ENCODE results near the gene ATP6V0A1.

Gene ATP6V0A1

DNA sequence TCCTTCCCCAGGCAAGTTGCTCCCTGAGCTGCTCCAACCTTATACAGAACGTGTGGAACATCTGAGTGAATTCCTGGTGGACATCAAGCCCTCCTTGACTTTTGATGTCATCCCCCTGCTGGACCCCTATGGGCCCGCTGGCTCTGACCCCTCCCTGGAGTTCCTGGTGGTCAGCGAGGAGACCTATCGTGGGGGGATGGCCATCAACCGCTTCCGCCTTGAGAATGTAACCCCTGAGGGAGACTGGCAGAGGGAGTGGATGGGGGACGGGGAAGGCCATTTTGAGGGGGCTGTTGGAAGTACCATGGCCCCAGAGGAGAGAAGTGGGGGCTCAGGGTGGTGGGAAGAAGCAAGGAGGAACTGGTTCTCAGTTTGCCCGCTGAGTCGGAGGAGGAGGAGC lies 105.3 kb downstream of the ATP6V0A1 start:
- no peak for DNase-seq

DNA sequence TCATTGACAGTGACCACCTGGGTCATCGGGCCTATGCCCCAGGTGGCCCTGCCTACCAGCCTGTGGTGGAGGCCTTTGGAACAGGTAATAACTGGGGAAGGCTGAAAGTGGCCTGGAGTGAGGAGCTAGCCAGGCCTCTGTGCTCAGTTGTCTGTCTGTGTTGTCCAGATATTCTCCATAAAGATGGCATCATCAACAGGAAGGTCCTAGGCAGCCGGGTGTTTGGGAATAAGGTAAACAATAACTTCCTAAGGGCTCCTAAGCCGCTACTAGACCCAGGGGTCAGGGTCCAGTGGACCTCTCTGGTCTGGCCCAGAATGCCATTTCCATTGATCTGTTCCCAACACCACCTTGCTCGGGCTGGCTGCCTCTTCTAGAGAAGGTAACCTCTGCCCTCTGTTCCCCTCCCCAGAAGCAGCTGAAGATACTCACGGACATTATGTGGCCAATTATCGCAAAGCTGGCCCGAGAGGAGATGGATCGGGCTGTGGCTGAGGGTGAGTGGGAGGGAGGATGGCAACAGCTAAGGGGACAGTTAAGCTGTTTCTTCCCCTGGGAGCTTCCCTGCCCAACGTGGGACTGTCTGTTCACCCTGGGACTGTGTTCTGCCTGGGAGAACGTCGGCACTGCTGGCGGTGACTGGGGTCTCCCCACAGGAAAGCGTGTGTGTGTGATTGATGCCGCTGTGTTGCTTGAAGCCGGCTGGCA lies 106.3 kb downstream of the ATP6V0A1 start:
- DNase-seq, result no peak

- DNase-seq, result no peak
These were observed 107.0 kb downstream of the ATP6V0A1 start for GRCh38 chr17:42565523-42566214.

- DNase-seq, result no peak
These were observed 107.7 kb downstream of the ATP6V0A1 start for GRCh38 chr17:42566215-42566882.

DNA sequence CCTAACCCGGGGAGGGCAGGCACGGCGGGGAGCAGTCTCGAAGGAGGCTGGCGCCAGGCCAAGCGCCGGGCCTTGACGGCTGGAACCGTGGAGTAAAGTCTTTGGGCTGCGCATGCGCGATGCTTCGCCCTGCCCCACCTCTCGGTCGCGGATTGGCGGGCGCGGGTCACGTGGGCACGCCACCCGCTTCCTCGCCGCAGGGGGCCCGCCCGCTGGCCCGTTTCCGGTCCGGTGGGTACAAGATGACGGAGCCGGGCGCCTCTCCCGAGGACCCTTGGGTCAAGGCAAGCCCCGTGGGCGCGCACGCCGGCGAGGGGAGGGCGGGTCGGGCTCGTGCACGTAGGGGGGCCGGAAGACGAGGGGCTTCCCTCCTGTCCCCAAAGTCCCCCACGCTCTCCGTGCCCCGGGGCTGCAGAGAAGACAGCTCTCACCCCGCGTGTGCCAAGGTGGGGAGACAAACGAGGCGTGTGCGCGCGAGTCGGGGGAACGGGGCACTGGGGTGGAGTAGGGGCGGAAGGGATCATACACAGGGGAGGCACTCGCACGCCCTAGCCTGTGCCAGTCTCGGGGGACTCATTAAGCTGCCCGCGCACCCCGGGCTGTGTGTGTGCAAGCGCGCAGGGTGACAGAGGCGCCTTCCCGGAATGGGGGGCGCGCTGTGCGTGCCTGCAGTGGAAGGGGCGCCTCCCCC lies 108.3 kb downstream of the ATP6V0A1 start, which contains the start of gene MLX:
Gene MLX (plus strand): TSS at position 218 of the 691 bp plus-strand sequence. CDS start 25 bp downstream, at position 243.
- DNase-seq, result peak; percentile 87

DNA sequence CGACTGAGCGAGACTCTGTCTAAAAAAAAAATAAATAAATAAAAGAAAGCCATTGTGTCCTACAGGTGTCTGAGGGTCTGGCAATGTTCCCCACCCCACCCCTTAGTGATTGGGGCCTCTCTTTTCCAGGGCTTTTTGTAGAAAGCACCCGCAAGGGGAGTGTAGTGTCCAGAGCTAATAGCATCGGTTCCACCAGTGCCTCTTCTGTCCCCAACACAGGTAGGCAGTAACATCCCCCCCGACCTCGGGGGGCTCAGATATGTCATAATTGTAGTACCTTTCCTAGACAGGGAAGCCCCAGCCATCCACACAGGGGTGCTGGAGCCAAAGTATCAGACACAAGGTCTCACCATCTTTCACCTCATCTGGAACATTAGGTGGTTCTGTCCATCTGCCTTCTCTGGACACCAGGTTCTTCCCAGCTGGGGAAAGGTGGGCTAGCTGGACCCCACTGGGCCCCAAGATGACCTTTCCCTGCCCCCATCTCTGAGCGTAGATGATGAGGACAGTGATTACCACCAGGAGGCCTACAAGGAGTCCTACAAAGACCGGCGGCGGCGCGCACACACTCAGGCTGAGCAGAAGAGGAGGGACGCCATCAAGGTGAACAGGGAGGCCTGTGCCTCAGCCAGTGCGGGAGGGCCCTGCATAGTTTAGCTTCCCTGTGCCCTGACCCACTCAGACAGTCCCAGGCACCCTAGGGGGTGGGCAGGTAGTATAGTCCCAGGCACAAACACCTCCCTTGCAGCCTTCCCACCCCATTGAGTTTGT lies 109.8 kb downstream of the ATP6V0A1 start:
- no peak for DNase-seq

DNA sequence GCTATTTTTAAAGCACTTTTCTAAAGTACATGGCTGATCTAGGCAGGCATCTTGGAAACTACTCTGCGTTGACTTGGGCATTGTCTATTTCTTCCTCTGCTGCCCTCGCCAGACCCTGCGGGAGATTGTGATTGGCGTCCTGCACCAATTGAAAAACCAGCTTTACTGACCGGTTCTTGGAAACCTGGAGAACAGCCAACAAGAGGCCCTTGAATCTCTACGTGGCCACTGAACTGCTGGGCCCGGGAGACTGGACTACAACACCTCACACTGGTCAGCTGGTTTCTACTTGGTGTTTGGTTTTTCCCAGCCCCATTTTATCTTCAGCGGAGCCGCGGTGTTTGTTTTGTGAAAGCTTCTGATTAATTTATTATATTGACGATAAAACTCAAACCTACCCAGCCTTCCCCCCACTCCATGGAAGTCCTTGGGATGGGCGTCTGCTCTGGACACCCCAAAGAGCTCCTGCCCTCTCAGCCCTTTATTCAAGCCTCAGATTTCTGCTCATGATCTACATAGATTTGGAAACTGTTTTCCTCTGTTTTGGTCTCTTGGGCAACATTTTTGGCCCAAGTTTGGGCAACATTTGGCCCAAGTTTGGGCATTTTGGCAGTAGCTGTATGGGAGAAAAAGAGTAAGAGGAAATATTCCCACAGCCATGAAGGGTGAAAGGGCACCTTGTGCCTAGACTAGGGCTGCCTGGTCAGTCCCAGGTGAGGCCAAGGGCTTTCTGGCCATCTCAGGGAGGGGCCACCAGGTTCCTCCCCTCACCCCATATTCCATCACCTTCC lies 113.0 kb downstream of the ATP6V0A1 start:
- no peak for DNase-seq

All from NCI-H2029 (cell line).